H1 (cell line): Measurements from ENCODE around the gene PI4KB. TPM values are rescaled to one million over a fixed set of nuclear protein-coding genes. Genes with fewer than 3 reads are reported as not detected.
A peak's percentile ranks its signal among the peaks of the same experiment; 100 is the strongest.

Experiments used
- ASH2L ChIP-seq: fragments of 200-600, 300-600 bp; sonication (generic); IDR thresholded peaks from one replicate; pipeline ENCODE4 v1.7.1; 2017; ENCODE audit warnings: low read length
- BACH1 ChIP-seq: IDR thresholded peaks from 2 replicates; pipeline ENCODE4 v1.6.1; 2012; ENCODE audit warnings: low read length, improper control_type of control experiment
- CHD2 ChIP-seq: IDR thresholded peaks from 2 replicates; pipeline ENCODE4 v1.6.1; 2012; ENCODE audit warnings: low read length, improper control_type of control experiment
- CTBP2 ChIP-seq: IDR thresholded peaks from 2 replicates; pipeline ENCODE4 v1.7.0; 2011; ENCODE audit warnings: borderline replicate concordance, mild to moderate bottlenecking, moderate library complexity, mixed read lengths, low read length; ENCODE audit not compliant: insufficient read depth, insufficient read length
- EP300 ChIP-seq, 2 experiments: IDR thresholded peaks; 1 replicate in 1 of 2; 2 replicates in 1 of 2; pipeline ENCODE4 v1.6.1; 2011 to 2012; ENCODE audit warnings: low read depth in 2 of 2, low read length in 2 of 2, mild to moderate bottlenecking in 2 of 2, borderline replicate concordance in 1 of 2, inconsistent platforms in 1 of 2, moderate library complexity in 1 of 2
- EZH2 ChIP-seq: fragments of 200-600 bp; sonication (generic); IDR thresholded peaks from 2 replicates; pipeline ENCODE4 v1.7.1; 2012; ENCODE audit warnings: low read depth, mild to moderate bottlenecking, moderate library complexity, low read length, inconsistent platforms; ENCODE audit not compliant: severe bottlenecking
- FOSL1 ChIP-seq: IDR thresholded peaks from 2 replicates; pipeline ENCODE4 v1.6.1; 2011; ENCODE audit warnings: mild to moderate bottlenecking, low read depth, low read length, moderate library complexity; ENCODE audit not compliant: insufficient read depth
- GABPA ChIP-seq: IDR thresholded peaks from 2 replicates; pipeline ENCODE4 v1.6.1; 2011; ENCODE audit warnings: mild to moderate bottlenecking, low read length, moderate library complexity, borderline replicate concordance; ENCODE audit not compliant: insufficient read depth
- GTF2F1 ChIP-seq: IDR thresholded peaks from 2 replicates; pipeline ENCODE4 v1.6.1; 2012; ENCODE audit warnings: low read depth, low read length, improper control_type of control experiment, borderline replicate concordance
- JUN ChIP-seq: IDR thresholded peaks from 2 replicates; pipeline ENCODE4 v1.6.1; 2011; ENCODE audit warnings: low read depth, mild to moderate bottlenecking, improper control_type of control experiment, low read length
- KDM5A ChIP-seq: fragments of 200-600 bp; IDR thresholded peaks from 2 replicates; pipeline ENCODE4 v1.7.1; 2012; ENCODE audit warnings: mild to moderate bottlenecking, low read length, inconsistent platforms, mixed read lengths
- MAFK ChIP-seq: IDR thresholded peaks from 2 replicates; pipeline ENCODE4 v1.6.1; 2012; ENCODE audit warnings: low read depth, mild to moderate bottlenecking, improper control_type of control experiment, low read length
- NRF1 ChIP-seq: IDR thresholded peaks from 2 replicates; pipeline ENCODE4 v1.6.1; 2011; ENCODE audit warnings: mild to moderate bottlenecking, low read depth, low read length, improper control_type of control experiment
- POLR2A ChIP-seq, 2 experiments: IDR thresholded peaks; 1 replicate in 1 of 2; 2 replicates in 1 of 2; pipeline ENCODE4 v1.6.1; 2011; ENCODE audit warnings: low read depth in 2 of 2, low read length in 2 of 2, mild to moderate bottlenecking in 2 of 2; ENCODE audit errors: control extremely low read depth in 1 of 2
- POLR2AphosphoS5 ChIP-seq: IDR thresholded peaks from 2 replicates; pipeline ENCODE4 v1.6.1; 2011; ENCODE audit warnings: low read depth, low read length
- RAD21 ChIP-seq, 2 experiments: IDR thresholded peaks in 1 of 2; conservative IDR thresholded peaks in 1 of 2; 2 replicates each; pipeline ENCODE4 v1.6.1; 2011; ENCODE audit warnings: low read depth in 2 of 2, low read length in 2 of 2, improper control_type of control experiment in 1 of 2, inconsistent platforms in 1 of 2, mild to moderate bottlenecking in 1 of 2, moderate library complexity in 1 of 2
- SIX5 ChIP-seq: IDR thresholded peaks from 2 replicates; pipeline ENCODE4 v1.6.1; 2011; ENCODE audit warnings: mild to moderate bottlenecking, low read depth, low read length
- SP1 ChIP-seq: IDR thresholded peaks from 2 replicates; pipeline ENCODE4 v1.6.1; 2011; ENCODE audit warnings: low read depth, low read length
- SP4 ChIP-seq: IDR thresholded peaks from 2 replicates; pipeline ENCODE4 v1.6.1; 2012; ENCODE audit warnings: low read length, inconsistent platforms
- TAF1 ChIP-seq: IDR thresholded peaks from 2 replicates; pipeline ENCODE4 v1.6.1; 2011; ENCODE audit warnings: mild to moderate bottlenecking, low read depth, low read length
- TBP ChIP-seq: IDR thresholded peaks from 2 replicates; pipeline ENCODE4 v1.6.1; 2011; ENCODE audit warnings: low read depth, low read length, improper control_type of control experiment
- ZNF274 ChIP-seq: IDR thresholded peaks from 2 replicates; pipeline ENCODE4 v1.7.0; 2012; ENCODE audit warnings: low read length, borderline replicate concordance; ENCODE audit errors: extremely low read depth
- polyA plus RNA-seq, 7 experiments: library from polyadenylated mRNA; depleted of rRNA in 3 of 7; stranded (reverse) in 5 of 7; unstranded in 2 of 7; fragments of >200 nt in 5 of 7; fragments of 200-250 nt in 2 of 7; gene quantifications; 1 replicate in 5 of 7; 2 replicates in 1 of 7; 4 replicates in 1 of 7; pipeline versions ENCODE4 v1.2.1 to v1.2.3, GENCODE V29; 2011 to 2013; ENCODE audit warnings: missing spikeins in 2 of 7, mixed read lengths in 2 of 7
- total RNA-seq: library from RNA; stranded (reverse); fragmentation: NEBNext Ultra II Directional; extraction: Animal tissue kit (Norgen Biotek cat#: 25700); gene quantifications from 2 replicates; pipeline ENCODE4 v1.2.1, GENCODE V29; 2021
- TF ChIP-seq, protein P1 (sequence below): IDR thresholded peaks from 2 replicates; pipeline ENCODE4 v1.6.1; 2012; ENCODE audit warnings: low read length, inconsistent platforms

PI4KB gene
- total and polyA plus RNA-seq, 2 of the 8 experiments (the other 6 are each of a cell fraction or from before 2014, with no cell fraction given): 30.1 to 37.1 TPM

DNA sequence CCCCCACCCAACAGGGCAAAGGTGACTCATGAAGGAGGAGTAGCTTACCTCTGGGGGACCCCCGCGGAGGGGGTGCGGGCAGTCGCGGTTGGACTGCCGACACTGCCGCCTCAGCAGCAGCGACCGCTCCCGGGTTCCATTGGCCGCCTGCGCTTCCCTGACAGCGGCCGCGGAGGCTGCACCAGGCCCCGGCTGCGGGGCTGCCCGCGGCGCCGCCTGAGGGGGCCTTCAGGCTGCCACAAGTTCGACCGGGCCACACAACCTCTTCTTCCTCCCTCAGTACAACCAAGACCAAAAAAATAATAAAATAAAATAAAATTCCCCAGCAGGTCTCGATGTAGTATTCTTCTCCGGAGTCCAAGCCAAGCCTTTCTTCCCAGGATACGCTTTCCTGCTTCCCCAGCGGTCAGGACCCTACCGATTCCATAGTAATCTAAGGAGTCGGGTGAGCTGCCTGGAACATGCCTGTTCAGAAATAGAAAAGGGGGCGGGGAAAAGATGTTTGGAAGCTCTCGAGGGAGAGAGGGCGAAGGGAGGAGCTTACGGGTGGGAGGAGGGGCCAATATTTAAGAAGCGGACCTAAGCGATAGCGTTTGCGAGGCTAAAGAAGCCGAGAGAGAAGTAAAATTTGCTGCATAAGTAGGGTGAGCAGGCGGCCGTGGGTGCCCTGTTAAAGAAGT, at the start of gene PI4KB (continued):
- no peak for TF ChIP-seq GABPA
- no peak for TF ChIP-seq CTBP2
- no peak for TF ChIP-seq RAD21 (IDR thresholded peaks at IDR 0.05 in 1 of 2, conservative IDR thresholded peaks at IDR 0.05 in 1 of 2; ENCODE audit: low read depth in 2 of 2, low read length in 2 of 2)
- TF ChIP-seq, protein P1, sequence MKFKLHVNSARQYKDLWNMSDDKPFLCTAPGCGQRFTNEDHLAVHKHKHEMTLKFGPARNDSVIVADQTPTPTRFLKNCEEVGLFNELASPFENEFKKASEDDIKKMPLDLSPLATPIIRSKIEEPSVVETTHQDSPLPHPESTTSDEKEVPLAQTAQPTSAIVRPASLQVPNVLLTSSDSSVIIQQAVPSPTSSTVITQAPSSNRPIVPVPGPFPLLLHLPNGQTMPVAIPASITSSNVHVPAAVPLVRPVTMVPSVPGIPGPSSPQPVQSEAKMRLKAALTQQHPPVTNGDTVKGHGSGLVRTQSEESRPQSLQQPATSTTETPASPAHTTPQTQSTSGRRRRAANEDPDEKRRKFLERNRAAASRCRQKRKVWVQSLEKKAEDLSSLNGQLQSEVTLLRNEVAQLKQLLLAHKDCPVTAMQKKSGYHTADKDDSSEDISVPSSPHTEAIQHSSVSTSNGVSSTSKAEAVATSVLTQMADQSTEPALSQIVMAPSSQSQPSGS: no peak
- TF ChIP-seq KDM5A: no peak
- TF ChIP-seq MAFK: no peak
- no peak for TF ChIP-seq BACH1
- no peak for TF ChIP-seq CHD2
- TF ChIP-seq EZH2: no peak
- no peak for TF ChIP-seq JUN
- TF ChIP-seq TBP: peak; percentile 75
- peak; percentile 99 for TF ChIP-seq SP4
- TF ChIP-seq ZNF274: no peak
- TF ChIP-seq POLR2A (IDR thresholded peaks at IDR 0.05; ENCODE audit: control extremely low read depth in 1 of 2, low read depth in 2 of 2, low read length in 2 of 2): peak; percentile 67 to 82
- TF ChIP-seq ASH2L: no peak
- no peak for TF ChIP-seq NRF1
- no peak for TF ChIP-seq GTF2F1
- 0 out of 2 replicates have a peak, but pooled peaks have one; percentile 40 for TF ChIP-seq SP1
- TF ChIP-seq FOSL1: no peak
- no peak for TF ChIP-seq EP300 (IDR thresholded peaks at IDR 0.05; ENCODE audit: borderline replicate concordance in 1 of 2, low read depth in 2 of 2, low read length in 2 of 2)
- peak; percentile 67 for TF ChIP-seq TAF1
- no peak for TF ChIP-seq SIX5
- no peak; the same call in none of the 2 replicates for TF ChIP-seq POLR2AphosphoS5
